OCI-LY7 (cell line): ENCODE results near the gene CHADL.

Experiments used
- CTCF ChIP-seq: fragments of 200-600 bp; sonication (generic); conservative IDR thresholded peaks from 2 replicates; pipeline ENCODE4 v1.5.1; 2014; ENCODE audit warnings: mild to moderate bottlenecking, antibody characterized with exemption, low read length, moderate library complexity, mixed read lengths
- EZH2phosphoT487 ChIP-seq: fragments of 200-600 bp; sonication (generic); IDR thresholded peaks from 2 replicates; pipeline ENCODE4 v1.6.1; 2018; ENCODE audit warnings: low read depth, borderline replicate concordance, mild to moderate bottlenecking, mixed run types, antibody characterized with exemption, low read length, moderate library complexity, mixed read lengths

- TF ChIP-seq CTCF (no peak), EZH2phosphoT487 (no peak)
These were observed 23.0 kb upstream of the CHADL start for GRCh38 chr22:41263704-41264103.
